HEK293T (cell line): ENCODE measurements around the gene DTHD1.
A peak's percentile ranks its signal among the peaks of the same experiment; 100 is the strongest.

Source experiments
- CTCF ChIA-PET: fragments of 350-600 bp; formaldehyde crosslinking; extraction: SDS; loops from one replicate; lab custom pipeline; 2021; ENCODE audit warnings: antibody characterized with exemption, inconsistent platforms; lab: Yijun Ruan, JAX
- POLR2A ChIA-PET: fragments of 350-600 bp; formaldehyde crosslinking; extraction: SDS; loops from one replicate; lab custom pipeline; 2020; ENCODE audit warnings: antibody characterized with exemption, inconsistent platforms; lab: Yijun Ruan, JAX
- DNase-seq: peaks from one replicate; pipeline ENCODE4 v3.0.0; 2012; ENCODE audit warnings: mixed read lengths; ENCODE audit errors: extremely low spot score
- ARNT ChIP-seq: fragments of 450-650 bp; IDR thresholded peaks from 2 replicates; pipeline ENCODE4 v1.6.1; 2017; ENCODE audit warnings: mild to moderate bottlenecking
- BHLHE40 ChIP-seq: fragments of 450-650 bp; IDR thresholded peaks from 2 replicates; pipeline ENCODE4 v1.6.1; 2016; ENCODE audit warnings: mild to moderate bottlenecking, moderate library complexity, borderline replicate concordance
- CTBP1 ChIP-seq: fragments of 450-650 bp; IDR thresholded peaks from 2 replicates; pipeline ENCODE4 v1.6.1; 2016; ENCODE audit warnings: borderline replicate concordance
- ELF4 ChIP-seq: fragments of 450-650 bp; IDR thresholded peaks from 2 replicates; pipeline ENCODE4 v1.6.1; 2017; ENCODE audit warnings: antibody characterized with exemption
- FOXA1 ChIP-seq: fragments of 450-650 bp; IDR thresholded peaks from 2 replicates; pipeline ENCODE4 v1.6.1; 2016; ENCODE audit warnings: mild to moderate bottlenecking
- FOXK2 ChIP-seq: fragments of 450-650 bp; IDR thresholded peaks from 2 replicates; pipeline ENCODE4 v1.6.1; 2016; ENCODE audit warnings: mild to moderate bottlenecking
- FOXM1 ChIP-seq: fragments of 450-650 bp; IDR thresholded peaks from 2 replicates; pipeline ENCODE4 v1.6.1; 2017; ENCODE audit warnings: mild to moderate bottlenecking, borderline replicate concordance
- HDGF ChIP-seq: fragments of 450-650 bp; IDR thresholded peaks from 2 replicates; pipeline ENCODE4 v1.6.1; 2017; ENCODE audit warnings: antibody characterized with exemption, borderline replicate concordance
- L3MBTL2 ChIP-seq: fragments of 450-650 bp; conservative IDR thresholded peaks from 2 replicates; pipeline ENCODE4 v1.6.1; 2016; ENCODE audit warnings: mild to moderate bottlenecking
- LEF1 ChIP-seq: fragments of 450-650 bp; IDR thresholded peaks from 2 replicates; pipeline ENCODE4 v1.6.1; 2017; ENCODE audit warnings: mild to moderate bottlenecking, borderline replicate concordance
- NFRKB ChIP-seq: fragments of 450-650 bp; IDR thresholded peaks from 2 replicates; pipeline ENCODE4 v1.6.1; 2016; ENCODE audit warnings: mild to moderate bottlenecking, moderate library complexity
- PKNOX1 ChIP-seq: fragments of 450-650 bp; IDR thresholded peaks from 2 replicates; pipeline ENCODE4 v1.6.1; 2016
- SP1 ChIP-seq: fragments of 450-650 bp; IDR thresholded peaks from 2 replicates; pipeline ENCODE4 v1.6.1; 2017
- SUZ12 ChIP-seq: fragments of 450-650 bp; IDR thresholded peaks from 2 replicates; pipeline ENCODE4 v1.6.1; 2016; ENCODE audit warnings: mild to moderate bottlenecking
- TARDBP ChIP-seq: fragments of 450-650 bp; IDR thresholded peaks from 2 replicates; pipeline ENCODE4 v1.6.1; 2016
- ZNF384 ChIP-seq: fragments of 450-650 bp; IDR thresholded peaks from 2 replicates; pipeline ENCODE4 v1.6.1; 2016

DTHD1 gene

DNA sequence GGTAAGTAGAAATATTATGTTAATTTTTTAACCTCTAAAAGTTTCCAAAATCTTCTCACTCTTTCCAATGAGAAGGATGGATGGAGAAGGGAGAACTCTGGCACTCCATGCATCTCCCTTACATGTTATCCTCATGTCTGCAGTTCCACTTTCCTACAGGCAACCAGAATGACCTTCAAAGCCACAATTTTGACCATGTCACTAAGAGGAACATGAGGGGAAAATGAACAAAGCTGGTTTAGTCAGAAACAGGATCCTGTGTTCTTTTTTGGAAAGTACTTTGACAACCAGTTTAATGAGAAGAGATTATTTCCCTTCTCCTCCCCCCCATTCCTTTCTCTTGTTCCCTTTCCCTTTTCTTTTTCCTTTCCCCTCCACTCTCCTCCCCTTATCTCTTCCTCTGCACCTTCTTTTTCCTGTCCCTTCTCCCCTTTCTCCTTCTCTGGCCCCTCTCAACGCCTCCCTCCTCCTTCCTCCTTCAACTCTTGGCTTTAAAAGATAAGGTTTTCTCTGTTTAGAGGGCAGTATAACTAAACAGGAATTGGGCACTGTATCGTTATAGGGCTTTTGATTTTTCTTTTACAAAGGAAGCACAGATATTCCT lies 42.5 kb downstream of the DTHD1 start:
- ChIA-PET CTCF (no interaction called here), POLR2A (no interaction called here)
- TF ChIP-seq HDGF: no peak
- TF ChIP-seq ZNF384: no peak
- TF ChIP-seq FOXA1: no peak
- no peak for TF ChIP-seq L3MBTL2
- no peak for TF ChIP-seq LEF1
- no peak for TF ChIP-seq TARDBP
- no peak for TF ChIP-seq ARNT
- TF ChIP-seq NFRKB: no peak
- TF ChIP-seq PKNOX1: no peak
- TF ChIP-seq ELF4: no peak
- no peak for TF ChIP-seq SP1
- TF ChIP-seq SUZ12: no peak
- no peak for TF ChIP-seq CTBP1
- no peak for TF ChIP-seq BHLHE40
- TF ChIP-seq FOXM1: no peak
- no peak for TF ChIP-seq FOXK2
- DNase-seq: no peak

GRCh38 chr4:36324808-36325207 lies 43.4 kb downstream of the DTHD1 start:
- ChIA-PET POLR2A (no interaction called here), CTCF (no interaction called here)
- no peak for DNase-seq
- TF ChIP-seq ZNF384 (no peak), CTBP1 (no peak), SUZ12 (no peak), BHLHE40 (no peak), NFRKB (no peak), SP1 (no peak), FOXM1 (no peak), ELF4 (no peak), L3MBTL2 (no peak), PKNOX1 (no peak), FOXA1 (no peak), FOXK2 (no peak), ARNT (no peak), HDGF (no peak), TARDBP (no peak)

- ChIA-PET CTCF (no interaction called here), POLR2A (no interaction called here)
- no peak for TF ChIP-seq NFRKB
- no peak for DNase-seq
Measured at GRCh38 chr4:36325499-36325898, 44.1 kb downstream of the DTHD1 start.

- TF ChIP-seq LEF1 (no peak), ARNT (no peak), ZNF384 (no peak), FOXK2 (no peak), SP1 (no peak), HDGF (no peak)
- ChIA-PET CTCF (no interaction called here), POLR2A (no interaction called here)
- DNase-seq: no peak
Measured at GRCh38 chr4:36325926-36326325, 44.5 kb downstream of the DTHD1 start.

- ChIA-PET CTCF (no interaction called here), POLR2A (no interaction called here)
- TF ChIP-seq SP1 (no peak), PKNOX1 (no peak), NFRKB (no peak), FOXA1 (no peak), ZNF384 (no peak), FOXK2 (no peak), FOXM1 (no peak), TARDBP (no peak), SUZ12 (no peak), L3MBTL2 (no peak), LEF1 (no peak), BHLHE40 (no peak), ELF4 (no peak), CTBP1 (no peak), ARNT (no peak), HDGF (no peak)
- DNase-seq: no peak
Measured at GRCh38 chr4:36326476-36327029, 45.1 kb downstream of the DTHD1 start.

DNA sequence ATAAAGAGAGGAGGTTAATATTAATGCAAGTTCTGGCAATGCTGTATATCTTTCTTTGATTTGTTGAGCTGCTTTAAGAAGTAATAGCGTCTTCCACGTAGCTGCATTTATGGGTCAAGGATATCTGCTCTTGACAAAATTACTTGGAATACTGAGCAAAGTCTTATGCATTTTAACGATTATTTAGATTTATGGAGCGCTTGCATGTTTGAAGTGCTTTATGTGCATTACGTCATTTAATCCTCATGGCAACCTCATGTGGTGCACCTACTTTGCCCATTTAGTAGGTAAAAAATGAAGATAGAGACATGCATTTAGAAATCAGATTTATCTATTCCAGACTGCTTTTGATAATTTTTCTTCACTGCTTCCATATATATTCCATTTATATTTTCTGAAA lies 46.0 kb downstream of the DTHD1 start:
- no peak for TF ChIP-seq FOXM1
- TF ChIP-seq PKNOX1: 0 out of 2 replicates have a peak, but pooled peaks have one; percentile 39
- no peak for DNase-seq
- POLR2A ChIA-PET: no interaction called here
- CTCF ChIA-PET: no interaction called here
